SK-N-SH (cell line): Measurements from ENCODE around the gene SEH1L. TPM values are rescaled to one million over a fixed set of nuclear protein-coding genes. Genes with fewer than 3 reads are reported as not detected.

Source experiments
- CHD2 ChIP-seq: fragments of 150-350 bp; IDR thresholded peaks from 2 replicates; pipeline ENCODE4 v1.6.1; 2018; ENCODE audit warnings: low read length; ENCODE audit not compliant: partially characterized antibody
- EP300 ChIP-seq, 2 experiments: IDR thresholded peaks; 2 replicates each; pipeline versions ENCODE4 v1.4.0 to v1.6.1; 2012; ENCODE audit warnings: borderline replicate concordance in 1 of 2, low read depth in 1 of 2, low read length in 1 of 2
- EZH2phosphoT487 ChIP-seq: fragments of 200-600 bp; sonication (generic); IDR thresholded peaks from 2 replicates; pipeline ENCODE4 v1.6.1; 2017; ENCODE audit warnings: low read depth, mixed run types, mild to moderate bottlenecking, antibody characterized with exemption, moderate library complexity, borderline replicate concordance
- GABPA ChIP-seq: IDR thresholded peaks from 2 replicates; pipeline ENCODE4 v1.4.0; 2012; ENCODE audit warnings: low read depth, mild to moderate bottlenecking
- JUND ChIP-seq: IDR thresholded peaks from 2 replicates; pipeline ENCODE4 v1.4.0; 2012
- MEF2A ChIP-seq: IDR thresholded peaks from 2 replicates; pipeline ENCODE4 v1.4.0; 2012; ENCODE audit warnings: low read depth, borderline replicate concordance
- MXI1 ChIP-seq: IDR thresholded peaks from 2 replicates; pipeline ENCODE4 v1.6.1; 2012; ENCODE audit warnings: mild to moderate bottlenecking, low read depth, low read length, improper control_type of control experiment
- NFIC ChIP-seq: IDR thresholded peaks from 2 replicates; pipeline ENCODE4 v1.4.0; 2012; ENCODE audit warnings: borderline replicate concordance
- NRF1 ChIP-seq: IDR thresholded peaks from 2 replicates; pipeline ENCODE4 v1.6.1; 2012; ENCODE audit warnings: low read depth, mild to moderate bottlenecking, low read length
- POLR2AphosphoS5 ChIP-seq: IDR thresholded peaks from 2 replicates; pipeline ENCODE4 v1.6.1; 2012; ENCODE audit warnings: low read depth, low read length
- RFX5 ChIP-seq: IDR thresholded peaks from 2 replicates; pipeline ENCODE4 v1.6.1; 2012; ENCODE audit warnings: mild to moderate bottlenecking, improper control_type of control experiment, low read length
- RXRA ChIP-seq: IDR thresholded peaks from 2 replicates; pipeline ENCODE4 v1.4.0; 2012; ENCODE audit warnings: low read depth, mild to moderate bottlenecking, borderline replicate concordance
- SIN3A ChIP-seq: IDR thresholded peaks from 2 replicates; pipeline ENCODE4 v1.6.1; 2012; ENCODE audit warnings: low read depth, mild to moderate bottlenecking, low read length, moderate library complexity, borderline replicate concordance
- SMC3 ChIP-seq: IDR thresholded peaks from 2 replicates; pipeline ENCODE4 v1.6.1; 2012; ENCODE audit warnings: low read depth, low read length, improper control_type of control experiment
- TAF1 ChIP-seq: IDR thresholded peaks from 2 replicates; pipeline ENCODE4 v1.6.1; 2012; ENCODE audit warnings: low read depth, mild to moderate bottlenecking, low read length, moderate library complexity, borderline replicate concordance
- TCF12 ChIP-seq: IDR thresholded peaks from 2 replicates; pipeline ENCODE4 v1.4.0; 2012
- polyA plus RNA-seq, 3 experiments: library from polyadenylated mRNA; depleted of rRNA; stranded (reverse); fragments of >200 nt; gene quantifications; 2 replicates each; pipeline ENCODE4 v1.2.3, GENCODE V29; 2012
- TF ChIP-seq, protein P1 (sequence below): IDR thresholded peaks from 2 replicates; pipeline ENCODE4 v1.4.0; 2012; ENCODE audit warnings: low read depth
- TF ChIP-seq, protein P2 (sequence below): fragments of 200-600 bp; sonication (generic); IDR thresholded peaks from 2 replicates; pipeline ENCODE4 v1.6.1; 2017; ENCODE audit warnings: antibody characterized with exemption, mild to moderate bottlenecking, moderate library complexity
- TF ChIP-seq, protein P3 (sequence below): fragments of 150-350 bp; IDR thresholded peaks from 2 replicates; pipeline ENCODE4 v1.6.1; 2017; ENCODE audit warnings: antibody characterized with exemption, low read length, low read depth, borderline replicate concordance
- TF ChIP-seq, protein P4 (sequence below): IDR thresholded peaks from 2 replicates; pipeline ENCODE4 v1.4.0; 2012; ENCODE audit warnings: low read depth, borderline replicate concordance
- TF ChIP-seq, protein P5 (sequence below): IDR thresholded peaks from 2 replicates; pipeline ENCODE4 v1.6.1; 2012; ENCODE audit warnings: mild to moderate bottlenecking, low read depth, low read length, moderate library complexity

Gene SEH1L
- polyA plus RNA-seq, 1 of the 3 experiments (the other 2 are of a cell fraction), result 29.8 TPM

DNA sequence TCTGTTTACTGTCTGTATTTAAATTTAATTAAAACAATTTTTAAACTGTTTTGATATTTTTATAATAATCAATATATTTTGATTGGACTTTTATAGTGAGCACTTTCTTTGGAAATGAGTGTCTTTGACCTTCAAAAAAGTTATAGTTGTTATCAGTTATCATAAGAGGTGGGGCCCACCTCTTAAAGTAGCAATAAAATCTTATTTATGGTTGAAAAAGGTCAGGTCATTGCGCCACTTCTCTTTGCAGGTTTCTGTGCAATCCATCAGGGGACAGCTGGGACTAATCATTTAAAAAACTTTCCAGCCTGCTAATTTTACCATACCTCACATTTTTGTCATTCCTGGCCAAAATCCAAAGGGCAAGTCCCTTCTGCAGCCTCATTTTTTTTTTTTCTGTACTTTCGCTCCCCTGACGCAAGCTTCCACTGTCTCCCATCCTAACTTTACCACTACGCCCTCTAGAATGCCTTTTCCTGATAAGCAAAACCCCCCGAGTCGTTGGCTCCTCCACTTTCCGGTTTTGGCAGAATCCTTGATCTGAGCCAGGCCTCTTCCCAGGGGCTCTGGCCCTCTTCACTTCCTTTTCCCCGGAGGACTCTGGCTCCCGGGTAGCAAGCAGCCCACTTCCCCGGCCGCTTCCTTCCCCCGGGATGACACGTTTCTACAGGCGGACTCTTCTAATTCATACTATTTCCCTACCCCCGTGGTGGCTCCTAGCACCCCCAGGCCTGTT is 1.1 kb upstream of the SEH1L start (continued):
- TF ChIP-seq NFIC, result peak; percentile 66
- no peak for TF ChIP-seq RFX5
- TF ChIP-seq MEF2A, result no peak
- no peak for TF ChIP-seq CHD2
- no peak for TF ChIP-seq JUND
- TF ChIP-seq POLR2AphosphoS5, result peak; percentile 61; the same call in 1 of the 2 replicates
- peak; percentile 39; the same call in 1 of the 2 replicates for TF ChIP-seq SIN3A
- TF ChIP-seq, protein P1, sequence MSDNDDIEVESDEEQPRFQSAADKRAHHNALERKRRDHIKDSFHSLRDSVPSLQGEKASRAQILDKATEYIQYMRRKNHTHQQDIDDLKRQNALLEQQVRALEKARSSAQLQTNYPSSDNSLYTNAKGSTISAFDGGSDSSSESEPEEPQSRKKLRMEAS, result no peak
- TF ChIP-seq EZH2phosphoT487, result no peak
- TF ChIP-seq SMC3, result no peak
- TF ChIP-seq, protein P2, sequence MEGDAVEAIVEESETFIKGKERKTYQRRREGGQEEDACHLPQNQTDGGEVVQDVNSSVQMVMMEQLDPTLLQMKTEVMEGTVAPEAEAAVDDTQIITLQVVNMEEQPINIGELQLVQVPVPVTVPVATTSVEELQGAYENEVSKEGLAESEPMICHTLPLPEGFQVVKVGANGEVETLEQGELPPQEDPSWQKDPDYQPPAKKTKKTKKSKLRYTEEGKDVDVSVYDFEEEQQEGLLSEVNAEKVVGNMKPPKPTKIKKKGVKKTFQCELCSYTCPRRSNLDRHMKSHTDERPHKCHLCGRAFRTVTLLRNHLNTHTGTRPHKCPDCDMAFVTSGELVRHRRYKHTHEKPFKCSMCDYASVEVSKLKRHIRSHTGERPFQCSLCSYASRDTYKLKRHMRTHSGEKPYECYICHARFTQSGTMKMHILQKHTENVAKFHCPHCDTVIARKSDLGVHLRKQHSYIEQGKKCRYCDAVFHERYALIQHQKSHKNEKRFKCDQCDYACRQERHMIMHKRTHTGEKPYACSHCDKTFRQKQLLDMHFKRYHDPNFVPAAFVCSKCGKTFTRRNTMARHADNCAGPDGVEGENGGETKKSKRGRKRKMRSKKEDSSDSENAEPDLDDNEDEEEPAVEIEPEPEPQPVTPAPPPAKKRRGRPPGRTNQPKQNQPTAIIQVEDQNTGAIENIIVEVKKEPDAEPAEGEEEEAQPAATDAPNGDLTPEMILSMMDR, result peak; percentile 25; the same call in 1 of the 2 replicates
- TF ChIP-seq, protein P3, sequence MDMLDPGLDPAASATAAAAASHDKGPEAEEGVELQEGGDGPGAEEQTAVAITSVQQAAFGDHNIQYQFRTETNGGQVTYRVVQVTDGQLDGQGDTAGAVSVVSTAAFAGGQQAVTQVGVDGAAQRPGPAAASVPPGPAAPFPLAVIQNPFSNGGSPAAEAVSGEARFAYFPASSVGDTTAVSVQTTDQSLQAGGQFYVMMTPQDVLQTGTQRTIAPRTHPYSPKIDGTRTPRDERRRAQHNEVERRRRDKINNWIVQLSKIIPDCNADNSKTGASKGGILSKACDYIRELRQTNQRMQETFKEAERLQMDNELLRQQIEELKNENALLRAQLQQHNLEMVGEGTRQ, result no peak
- TF ChIP-seq GABPA, result no peak
- TF ChIP-seq NRF1, result no peak
- TF ChIP-seq RXRA, result no peak
- TF ChIP-seq TCF12, result peak; percentile 83
- TF ChIP-seq, protein P4, sequence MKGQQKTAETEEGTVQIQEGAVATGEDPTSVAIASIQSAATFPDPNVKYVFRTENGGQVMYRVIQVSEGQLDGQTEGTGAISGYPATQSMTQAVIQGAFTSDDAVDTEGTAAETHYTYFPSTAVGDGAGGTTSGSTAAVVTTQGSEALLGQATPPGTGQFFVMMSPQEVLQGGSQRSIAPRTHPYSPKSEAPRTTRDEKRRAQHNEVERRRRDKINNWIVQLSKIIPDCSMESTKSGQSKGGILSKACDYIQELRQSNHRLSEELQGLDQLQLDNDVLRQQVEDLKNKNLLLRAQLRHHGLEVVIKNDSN, result no peak
- TF ChIP-seq, protein P5, sequence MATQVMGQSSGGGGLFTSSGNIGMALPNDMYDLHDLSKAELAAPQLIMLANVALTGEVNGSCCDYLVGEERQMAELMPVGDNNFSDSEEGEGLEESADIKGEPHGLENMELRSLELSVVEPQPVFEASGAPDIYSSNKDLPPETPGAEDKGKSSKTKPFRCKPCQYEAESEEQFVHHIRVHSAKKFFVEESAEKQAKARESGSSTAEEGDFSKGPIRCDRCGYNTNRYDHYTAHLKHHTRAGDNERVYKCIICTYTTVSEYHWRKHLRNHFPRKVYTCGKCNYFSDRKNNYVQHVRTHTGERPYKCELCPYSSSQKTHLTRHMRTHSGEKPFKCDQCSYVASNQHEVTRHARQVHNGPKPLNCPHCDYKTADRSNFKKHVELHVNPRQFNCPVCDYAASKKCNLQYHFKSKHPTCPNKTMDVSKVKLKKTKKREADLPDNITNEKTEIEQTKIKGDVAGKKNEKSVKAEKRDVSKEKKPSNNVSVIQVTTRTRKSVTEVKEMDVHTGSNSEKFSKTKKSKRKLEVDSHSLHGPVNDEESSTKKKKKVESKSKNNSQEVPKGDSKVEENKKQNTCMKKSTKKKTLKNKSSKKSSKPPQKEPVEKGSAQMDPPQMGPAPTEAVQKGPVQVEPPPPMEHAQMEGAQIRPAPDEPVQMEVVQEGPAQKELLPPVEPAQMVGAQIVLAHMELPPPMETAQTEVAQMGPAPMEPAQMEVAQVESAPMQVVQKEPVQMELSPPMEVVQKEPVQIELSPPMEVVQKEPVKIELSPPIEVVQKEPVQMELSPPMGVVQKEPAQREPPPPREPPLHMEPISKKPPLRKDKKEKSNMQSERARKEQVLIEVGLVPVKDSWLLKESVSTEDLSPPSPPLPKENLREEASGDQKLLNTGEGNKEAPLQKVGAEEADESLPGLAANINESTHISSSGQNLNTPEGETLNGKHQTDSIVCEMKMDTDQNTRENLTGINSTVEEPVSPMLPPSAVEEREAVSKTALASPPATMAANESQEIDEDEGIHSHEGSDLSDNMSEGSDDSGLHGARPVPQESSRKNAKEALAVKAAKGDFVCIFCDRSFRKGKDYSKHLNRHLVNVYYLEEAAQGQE, result no peak
- no peak for TF ChIP-seq TAF1
- no peak for TF ChIP-seq EP300 (IDR thresholded peaks at IDR 0.05; ENCODE audit: borderline replicate concordance in 1 of 2, low read depth in 1 of 2, low read length in 1 of 2)
- no peak for TF ChIP-seq MXI1
